Stimulated activated CD8-positive, alpha-beta memory T cell treated with anti-CD3 and anti-CD28 coated beads, Interleukin-7, amount 100 ng/mL, for 48 hours (primary cell): ENCODE results near the gene HILPDA.
A peak's percentile ranks its signal among the peaks of the same experiment; 100 is the strongest.

Experiments
- DNase-seq, 2 donors: peaks; one replicate each; pipeline ENCODE4 v3.0.0-alpha.2; 2020; ENCODE audit warnings: low read depth in 1 of 2; ENCODE audit errors: extremely low read depth in 1 of 2

Gene HILPDA, protein sequence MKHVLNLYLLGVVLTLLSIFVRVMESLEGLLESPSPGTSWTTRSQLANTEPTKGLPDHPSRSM

DNA sequence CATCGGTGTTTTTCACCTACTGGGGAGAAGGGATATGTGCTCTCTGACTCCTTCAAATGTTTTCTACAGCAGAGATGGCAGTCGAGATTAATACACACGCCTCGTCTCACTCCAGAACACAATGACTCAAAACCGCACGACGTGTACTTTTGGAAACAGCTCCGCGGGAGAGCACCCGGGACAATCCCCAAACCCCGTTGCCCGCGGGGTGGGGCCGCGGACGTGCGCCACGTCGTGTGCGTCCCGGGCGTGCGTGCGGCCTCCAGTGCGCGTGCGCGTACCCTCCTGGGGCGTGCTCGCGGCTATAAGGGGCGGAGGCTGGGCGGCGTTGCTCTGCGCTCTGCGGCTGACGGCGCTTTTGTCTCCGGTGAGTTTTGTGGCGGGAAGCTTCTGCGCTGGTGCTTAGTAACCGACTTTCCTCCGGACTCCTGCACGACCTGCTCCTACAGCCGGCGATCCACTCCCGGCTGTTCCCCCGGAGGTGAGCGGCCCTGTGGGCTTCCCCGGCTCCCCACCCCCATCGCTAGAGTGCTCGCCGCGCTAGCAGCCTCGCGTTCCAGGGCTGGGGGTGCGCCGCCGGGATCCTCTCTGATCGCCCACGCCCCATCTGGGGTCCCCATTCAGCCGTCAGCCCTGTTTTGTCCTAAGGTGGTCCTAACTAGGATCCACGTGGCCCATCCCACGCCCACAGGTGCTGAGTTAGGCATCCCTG, at the start of gene HILPDA:
Gene HILPDA (plus strand): TSS at position 336 of the 712 bp plus-strand sequence. CDS start 1,391 bp downstream, outside the sequence.
- peak; percentile 89 to 91 for DNase-seq

DNA sequence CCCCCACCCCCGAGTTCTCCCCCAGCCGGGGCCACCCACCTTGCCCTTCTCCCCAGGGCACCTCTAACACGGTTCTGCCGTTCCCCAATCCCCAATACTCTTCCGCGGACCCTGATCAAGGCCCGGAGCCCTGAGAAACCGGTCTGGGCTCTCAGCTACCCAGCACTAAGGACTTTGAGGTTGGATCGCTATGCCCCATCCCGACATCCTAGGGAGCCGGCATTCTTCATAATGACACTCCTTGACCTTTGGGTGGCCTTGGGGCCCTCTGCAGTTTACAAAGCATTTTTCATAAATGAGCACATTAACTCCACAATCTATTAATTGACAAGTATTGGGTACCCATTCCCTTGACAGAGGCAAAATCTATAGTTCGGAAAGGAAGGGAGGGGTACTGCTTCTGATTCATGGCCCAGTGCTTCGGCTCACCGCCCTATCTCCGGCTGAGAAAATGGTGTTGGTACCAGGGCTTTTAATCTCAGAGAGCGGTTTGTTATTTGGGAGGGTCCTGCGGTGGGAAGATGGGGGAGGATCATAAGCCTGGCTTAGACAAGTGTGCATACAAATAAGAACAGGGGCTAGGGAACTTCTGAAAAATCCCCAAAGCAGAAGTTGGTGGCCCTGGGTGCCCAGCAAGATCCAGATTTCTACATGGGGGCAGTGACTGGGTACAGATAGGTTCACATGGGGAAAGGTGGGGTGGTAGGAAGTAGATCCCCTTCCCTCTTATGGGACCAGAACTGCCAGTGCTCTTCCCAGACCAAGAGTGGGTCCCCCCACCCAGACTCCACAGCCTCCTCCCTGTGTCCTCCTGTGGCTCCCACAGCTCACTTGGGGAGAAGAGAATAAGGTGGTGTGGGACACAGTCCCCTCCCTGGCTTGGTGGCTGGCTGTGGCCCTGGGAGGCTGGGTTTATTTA, 49.1 kb upstream of the HILPDA start:
- no peak for DNase-seq

DNA sequence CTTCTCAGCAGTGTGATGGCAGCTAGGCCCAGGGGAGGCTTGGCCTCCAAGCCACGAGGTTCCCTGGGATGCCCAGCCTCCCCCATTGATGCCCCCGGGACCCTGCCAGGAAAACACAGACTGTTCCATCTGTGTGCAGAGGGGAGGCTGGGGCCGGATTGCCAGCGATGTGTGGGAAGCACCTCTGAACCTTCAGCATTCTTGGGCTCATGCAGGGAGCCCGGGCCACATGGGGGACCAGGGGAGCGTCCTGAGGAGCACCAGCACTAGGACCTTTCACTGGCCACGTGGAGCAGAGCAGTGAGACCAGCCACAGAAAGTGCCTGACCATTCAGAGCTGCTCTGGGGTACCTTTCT, 48.5 kb upstream of the HILPDA start:
- DNase-seq = no peak

- no peak for DNase-seq
Observed at GRCh38 chr7:128407751-128408708, 47.6 kb upstream of the HILPDA start.

- DNase-seq = no peak
Observed at GRCh38 chr7:128408709-128409595, 46.7 kb upstream of the HILPDA start.

GRCh38 chr7:128409596-128410450, 45.9 kb upstream of the HILPDA start, which contains the start of gene IMPDH1:
TSS of gene IMPDH1 (minus strand) at chr7:128409982. CDS start at chr7:128409901, 81 bp downstream.
- peak; percentile 76 to 77 for DNase-seq

- DNase-seq = no peak
Observed at GRCh38 chr7:128410451-128410753, 45.3 kb upstream of the HILPDA start.

DNA sequence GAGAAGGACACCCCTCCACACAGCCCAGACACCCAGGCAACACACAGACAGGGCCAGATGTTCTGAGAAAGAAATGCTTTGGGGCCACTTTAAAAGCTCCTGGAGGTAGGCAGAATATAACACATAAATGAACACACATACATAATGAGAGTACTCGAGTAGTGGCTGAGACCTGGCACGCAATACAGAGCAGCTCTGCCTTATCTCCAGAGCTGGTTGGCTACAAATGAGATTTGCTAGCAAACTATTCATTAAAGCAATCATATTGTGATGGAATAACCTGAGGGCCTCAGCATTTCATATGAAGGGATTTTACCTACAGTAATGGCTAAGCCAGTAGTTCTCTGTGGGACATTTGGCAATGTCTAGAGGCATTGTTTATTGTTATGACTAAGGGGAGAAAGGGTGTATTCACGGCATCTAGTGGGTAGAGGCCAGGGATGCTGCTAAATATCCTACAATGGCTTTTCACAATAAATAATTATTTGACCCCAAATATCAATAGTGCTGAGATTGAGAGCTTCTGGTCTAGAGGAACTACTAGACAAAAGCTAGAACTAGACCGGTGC, 40.4 kb upstream of the HILPDA start:
- DNase-seq = no peak

- no peak for DNase-seq
Observed at GRCh38 chr7:128417071-128417470, 38.6 kb upstream of the HILPDA start.

GRCh38 chr7:128419257-128419656, 36.4 kb upstream of the HILPDA start:
- no peak for DNase-seq

- DNase-seq = no peak
Observed at GRCh38 chr7:128420773-128421172, 34.9 kb upstream of the HILPDA start.

- no peak for DNase-seq
Observed at GRCh38 chr7:128421384-128421783, 34.3 kb upstream of the HILPDA start.

GRCh38 chr7:128422037-128422436, 33.6 kb upstream of the HILPDA start:
- DNase-seq = no peak

GRCh38 chr7:128422842-128423241, 32.8 kb upstream of the HILPDA start:
- DNase-seq = no peak

GRCh38 chr7:128424686-128425275, 30.9 kb upstream of the HILPDA start:
- DNase-seq = no peak

DNA sequence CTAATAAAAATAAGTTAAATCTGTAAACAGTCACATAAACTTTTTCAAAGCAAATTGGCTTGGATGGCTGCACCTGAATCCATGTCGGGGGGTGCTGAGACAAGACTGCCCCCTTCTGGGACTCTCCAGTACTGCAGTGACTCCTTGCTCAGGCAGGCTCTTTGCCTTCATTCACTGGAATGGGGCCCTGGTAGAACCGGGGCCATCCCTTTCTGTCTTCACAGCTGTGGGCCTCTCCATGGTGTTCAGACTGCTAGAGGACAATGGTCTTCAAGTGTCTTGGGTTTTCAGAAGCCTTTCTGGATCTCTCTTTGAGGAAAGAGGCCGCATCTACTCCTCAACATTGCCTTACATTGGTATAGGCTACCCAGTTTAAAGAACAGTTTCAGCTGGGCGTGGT, 29.8 kb upstream of the HILPDA start:
- peak; percentile 36 to 71 for DNase-seq

DNA sequence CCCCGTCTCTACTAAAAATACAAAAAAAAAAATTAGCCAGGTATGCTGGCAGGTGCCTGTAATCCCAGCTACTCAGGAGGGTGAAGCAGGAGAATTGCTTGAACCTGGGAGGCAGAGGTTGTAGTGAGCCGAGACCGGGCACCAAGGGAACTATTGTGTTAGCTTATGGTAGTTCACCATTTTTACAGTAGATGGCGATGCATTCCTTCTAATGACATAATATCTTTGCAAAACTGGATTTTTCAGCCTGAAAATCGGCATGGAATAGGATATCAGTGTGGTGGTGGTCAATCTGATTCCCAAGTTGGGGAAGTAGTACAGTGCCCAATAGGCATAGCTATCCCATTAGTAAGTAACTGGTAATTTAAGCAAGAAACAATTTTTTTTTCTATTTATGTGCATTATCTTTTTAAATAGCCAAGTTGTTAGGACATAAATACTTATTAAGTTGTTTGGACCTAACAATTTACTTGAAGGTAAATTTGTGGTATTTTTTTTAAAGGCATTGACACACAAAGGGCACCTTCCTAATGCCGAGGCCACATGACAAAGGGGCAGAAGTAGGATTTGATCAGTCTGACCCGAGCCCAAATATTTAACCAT, 28.3 kb upstream of the HILPDA start:
- no peak for DNase-seq

DNA sequence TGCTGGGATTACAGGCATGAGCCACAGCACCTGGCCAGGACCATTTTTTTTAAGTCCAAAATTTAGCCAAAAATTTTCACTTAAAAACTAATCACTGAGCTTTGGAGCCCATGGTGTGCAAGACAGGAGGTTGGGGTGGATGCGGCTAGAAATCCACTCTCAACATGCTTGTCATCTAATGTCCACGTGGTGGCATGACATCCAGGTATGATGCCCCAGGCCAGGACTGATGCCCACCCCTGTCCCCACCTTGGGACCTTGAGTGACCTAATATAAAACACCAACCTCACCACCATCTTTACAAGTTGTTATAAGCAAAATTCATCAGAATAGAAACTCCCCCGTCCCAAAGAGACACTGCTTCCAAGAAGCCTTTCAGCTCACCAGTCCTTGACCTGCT, 25.5 kb upstream of the HILPDA start:
- DNase-seq = no peak
